HG02678 (cell line): Measurements from ENCODE around the gene SLC38A2.

Source experiments
- ATAC-seq: cut with Tn5 transposase; IDR thresholded peaks from one replicate; pipeline ENCODE4 v1.9.1; 2021; ENCODE audit warnings: mild to moderate bottlenecking, moderate library complexity; ENCODE audit not compliant: unreplicated experiment

The SLC38A2 gene

GRCh38 chr12:46377678-46378077 is 5.1 kb upstream of the SLC38A2 start:
- no peak for ATAC-seq

GRCh38 chr12:46376579-46376978 is 4.0 kb upstream of the SLC38A2 start:
- no peak for ATAC-seq

GRCh38 chr12:46374711-46375110 is 2.1 kb upstream of the SLC38A2 start:
- ATAC-seq = no peak

GRCh38 chr12:46374310-46374709 is 1.7 kb upstream of the SLC38A2 start:
- ATAC-seq = no peak

- no peak for ATAC-seq
Measured at GRCh38 chr12:46373301-46374296, 1.0 kb upstream of the SLC38A2 start.

GRCh38 chr12:46371718-46372543 is 642 bp downstream of the SLC38A2 start:
- ATAC-seq = peak; percentile 16

- ATAC-seq = peak; percentile 51
Measured at GRCh38 chr12:46370792-46371717, 1.5 kb downstream of the SLC38A2 start.

- no peak for ATAC-seq
Measured at GRCh38 chr12:46370380-46370734, 2.2 kb downstream of the SLC38A2 start.

GRCh38 chr12:46369474-46370379 is 2.8 kb downstream of the SLC38A2 start:
- no peak for ATAC-seq

- ATAC-seq = no peak
Measured at GRCh38 chr12:46369095-46369473, 3.5 kb downstream of the SLC38A2 start.

GRCh38 chr12:46368684-46369083 is 3.9 kb downstream of the SLC38A2 start:
- no peak for ATAC-seq

GRCh38 chr12:46368138-46368537 is 4.4 kb downstream of the SLC38A2 start:
- ATAC-seq = no peak

GRCh38 chr12:46367351-46368029 is 5.1 kb downstream of the SLC38A2 start:
- ATAC-seq = no peak

- ATAC-seq = no peak
Measured at GRCh38 chr12:46366771-46367170, 5.8 kb downstream of the SLC38A2 start.

- ATAC-seq = no peak
Measured at GRCh38 chr12:46365951-46366379, 6.6 kb downstream of the SLC38A2 start.

GRCh38 chr12:46364777-46365580 is 7.6 kb downstream of the SLC38A2 start:
- ATAC-seq = no peak

- no peak for ATAC-seq
Measured at GRCh38 chr12:46364300-46364696, 8.3 kb downstream of the SLC38A2 start.

- no peak for ATAC-seq
Measured at GRCh38 chr12:46363582-46364299, 8.8 kb downstream of the SLC38A2 start.
